Fibroblast of mammary gland (primary cell): Measurements from ENCODE around the gene WWOX.
"Not testable (repeated sequence)": the region's sequence is repeated elsewhere in the genome, so short reads cannot be mapped to it uniquely, and the experiment has no call there.

Experiments
- DNase-seq: peaks from one replicate; pipeline ENCODE4 v3.0.0-alpha.2; 2010; ENCODE audit warnings: low read depth
- H3K4me3 ChIP-seq: 2 replicates; pipeline ENCODE4 v1.5.1; 2011; ENCODE audit warnings: low read depth, mild to moderate bottlenecking, low read length, moderate library complexity; ENCODE audit not compliant: control insufficient read depth
- CTCF ChIP-seq: conservative IDR thresholded peaks from 2 replicates; pipeline ENCODE4 v1.5.1; 2011; ENCODE audit warnings: low read depth, low read length, inconsistent platforms; ENCODE audit not compliant: control insufficient read depth, insufficient read depth

WWOX gene

DNA sequence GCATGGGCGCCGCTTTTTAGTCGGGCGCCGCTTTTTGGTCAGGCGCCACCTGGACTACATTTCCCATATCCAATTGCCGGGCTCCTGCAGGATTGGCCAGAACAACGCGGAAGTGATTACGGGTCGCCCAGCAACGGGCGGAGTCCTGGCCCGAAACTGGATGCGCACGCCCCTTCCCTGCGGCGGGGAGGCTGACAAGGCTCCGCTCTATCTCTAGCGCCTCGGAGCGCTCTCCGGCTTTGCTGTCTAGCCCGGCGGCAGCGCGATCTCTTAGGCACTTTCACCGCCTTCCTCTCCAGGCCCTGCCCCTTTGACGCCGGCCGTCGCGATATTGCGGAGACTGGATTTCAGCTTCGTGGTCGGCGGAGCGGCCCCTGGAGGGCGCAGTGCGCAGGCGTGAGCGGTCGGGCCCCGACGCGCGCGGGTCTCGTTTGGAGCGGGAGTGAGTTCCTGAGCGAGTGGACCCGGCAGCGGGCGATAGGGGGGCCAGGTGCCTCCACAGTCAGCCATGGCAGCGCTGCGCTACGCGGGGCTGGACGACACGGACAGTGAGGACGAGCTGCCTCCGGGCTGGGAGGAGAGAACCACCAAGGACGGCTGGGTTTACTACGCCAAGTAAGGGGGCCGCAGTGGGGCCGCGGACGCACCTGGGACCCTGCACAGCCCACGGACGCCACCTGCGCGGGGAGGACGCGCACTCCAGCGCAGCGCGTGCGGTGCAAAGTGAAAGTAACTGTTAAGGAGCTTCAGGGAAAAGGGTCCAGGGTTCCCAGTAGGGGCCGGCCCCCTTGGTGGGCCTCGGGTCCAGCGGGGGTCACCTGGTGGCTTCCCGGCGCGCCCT is at the start of gene WWOX:
TSS of gene WWOX (plus strand) at position 384 of the 841 bp plus-strand sequence.
- no peak for TF ChIP-seq CTCF
- DNase-seq: peak; percentile 96
- H3K4me3 ChIP-seq: peak within 1 kb of the TSS; percentile 90

DNA sequence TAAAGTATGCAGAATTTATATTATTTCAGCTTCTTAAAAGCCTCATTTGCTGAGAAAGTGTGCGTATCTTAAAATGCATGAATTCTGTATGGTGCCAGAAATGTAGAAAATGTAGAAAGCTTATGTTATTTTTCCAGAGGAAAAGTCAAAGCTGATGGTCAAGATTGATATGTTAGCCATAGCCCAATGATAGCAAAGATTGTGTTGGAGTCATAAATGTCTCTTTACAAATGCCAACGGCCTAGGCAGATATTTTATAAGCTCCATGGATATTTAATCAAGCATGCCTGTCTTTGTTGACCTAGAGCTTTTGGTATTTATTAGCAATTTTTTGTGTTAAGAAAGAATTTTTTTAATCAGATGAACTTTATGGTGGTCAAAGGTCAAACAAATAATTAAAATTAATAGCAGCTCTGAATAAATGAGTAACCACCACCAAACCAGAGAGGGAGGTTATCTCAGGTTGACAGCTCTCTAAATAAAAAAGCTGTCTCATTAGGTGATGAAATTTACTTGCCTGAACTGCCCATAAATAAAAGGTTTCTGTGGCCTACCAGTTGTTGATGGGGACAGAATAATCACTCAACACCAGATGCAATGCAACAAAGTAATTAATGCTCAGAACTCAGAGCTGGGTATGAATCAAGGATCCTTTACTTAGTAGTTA is 48.6 kb upstream of the WWOX start:
- TF ChIP-seq CTCF: no peak
- no peak overlapping the region for H3K4me3 ChIP-seq
- no peak for DNase-seq

GRCh38 chr16:78057803-78058564 is 41.5 kb upstream of the WWOX start:
- no peak for TF ChIP-seq CTCF
- no peak overlapping the region for H3K4me3 ChIP-seq
- DNase-seq: no peak

DNA sequence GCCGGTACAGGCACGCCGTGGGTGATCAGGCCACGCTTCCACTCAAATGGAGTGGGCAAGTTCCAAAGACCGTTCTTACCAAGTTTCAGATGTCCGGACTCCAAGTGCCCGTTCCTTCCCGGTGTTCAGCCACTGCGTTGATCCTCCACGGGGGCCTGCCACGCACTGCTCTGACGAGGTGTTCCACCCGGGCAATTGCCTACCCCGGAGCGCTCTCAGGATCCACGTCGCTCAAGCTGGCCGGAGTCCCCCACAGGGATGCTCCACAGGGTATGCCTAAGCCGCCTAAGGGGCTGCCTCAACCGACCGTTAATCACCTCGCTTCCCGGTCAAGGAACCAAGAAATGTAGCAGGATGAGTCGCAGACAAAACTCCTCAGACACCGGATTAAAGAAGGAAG is 39.6 kb upstream of the WWOX start:
- H3K4me3 ChIP-seq: not testable (repeated sequence)

DNA sequence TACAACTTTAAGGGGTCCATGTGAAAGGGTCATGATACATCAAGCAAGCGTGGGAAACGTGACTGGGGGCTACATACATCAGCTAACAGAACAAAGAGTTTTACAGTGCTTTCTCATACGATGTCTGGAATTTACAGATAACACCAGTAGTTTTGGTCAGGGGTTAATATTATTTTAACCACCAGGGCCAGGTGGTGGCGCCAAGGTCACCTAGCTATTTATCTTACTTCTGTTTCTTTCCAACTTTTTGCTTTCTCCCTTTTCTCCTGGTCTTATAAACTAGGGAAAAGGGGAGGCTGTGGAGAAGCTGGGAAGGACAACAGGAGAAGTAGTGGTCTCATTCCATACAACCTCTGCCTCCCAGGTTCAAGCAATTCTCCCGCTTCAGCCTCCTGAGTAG is 39.2 kb upstream of the WWOX start:
- no peak for DNase-seq
- TF ChIP-seq CTCF: no peak
- H3K4me3 ChIP-seq: no peak overlapping the region

More for the DNA sequence above, 39.6 kb upstream of the WWOX start:
- not testable (repeated sequence) for DNase-seq

GRCh38 chr16:78060809-78061208 is 38.6 kb upstream of the WWOX start:
- no peak for TF ChIP-seq CTCF
- no peak for DNase-seq
- H3K4me3 ChIP-seq: no peak overlapping the region

DNA sequence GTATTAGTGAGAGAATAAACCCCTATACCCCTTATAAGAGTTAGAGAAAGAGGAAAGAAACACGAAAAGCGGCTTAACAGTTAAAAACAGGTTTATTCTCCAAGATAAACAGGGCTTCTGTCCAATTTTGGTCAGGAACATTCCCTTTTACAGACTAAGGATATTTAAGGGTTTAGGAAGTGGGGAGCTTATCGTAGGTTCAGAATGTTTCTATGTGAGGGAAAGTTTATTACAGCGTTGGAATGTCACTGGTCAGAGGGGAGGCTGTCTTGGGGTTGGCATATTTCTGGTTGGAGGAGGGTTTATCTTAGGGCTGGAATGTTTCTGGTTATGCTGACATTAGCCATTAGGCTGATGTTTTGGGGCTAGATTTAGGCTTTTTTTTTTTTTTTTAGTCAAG is 34.1 kb upstream of the WWOX start:
- no peak for DNase-seq
- H3K4me3 ChIP-seq: no peak overlapping the region
- no peak for TF ChIP-seq CTCF
